HG02840 (cell line): ENCODE results near the gene ABL1.
"Not testable (repeated sequence)": the region's sequence is repeated elsewhere in the genome, so short reads cannot be mapped to it uniquely, and the experiment has no call there.

Experiments
- ATAC-seq: cut with Tn5 transposase; IDR thresholded peaks from one replicate; pipeline ENCODE4 v1.9.1; 2021; ENCODE audit warnings: mild to moderate bottlenecking, moderate library complexity, moderate number of reproducible peaks; ENCODE audit not compliant: unreplicated experiment, low FRiP score

Gene ABL1

GRCh38 chr9:130847306-130848217, 12.5 kb downstream of the ABL1 start:
- ATAC-seq = no peak

- not testable (repeated sequence) for ATAC-seq
Measured at GRCh38 chr9:130848514-130848913, 13.5 kb downstream of the ABL1 start.

DNA sequence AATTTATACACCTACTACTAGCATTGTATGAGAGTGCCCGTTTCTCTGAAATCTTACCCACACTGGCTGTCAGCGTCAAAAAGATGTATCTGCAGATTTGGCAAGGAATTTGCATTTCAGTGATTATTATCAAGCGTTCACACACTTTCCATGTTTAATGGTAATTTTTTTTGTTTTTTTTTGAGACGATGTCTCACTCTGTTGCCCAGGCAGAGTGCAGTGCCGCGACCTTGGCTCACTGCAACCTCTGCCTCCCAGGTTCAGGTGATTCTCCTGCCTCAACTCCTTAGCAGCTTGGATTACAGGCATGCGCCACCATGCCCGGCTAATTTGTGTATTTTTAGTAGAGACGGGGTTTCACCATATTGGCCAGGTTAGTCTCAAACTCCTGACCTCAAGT, 14.3 kb downstream of the ABL1 start:
- ATAC-seq = no peak

- ATAC-seq = no peak
Measured at GRCh38 chr9:130852801-130853200, 17.7 kb downstream of the ABL1 start.

DNA sequence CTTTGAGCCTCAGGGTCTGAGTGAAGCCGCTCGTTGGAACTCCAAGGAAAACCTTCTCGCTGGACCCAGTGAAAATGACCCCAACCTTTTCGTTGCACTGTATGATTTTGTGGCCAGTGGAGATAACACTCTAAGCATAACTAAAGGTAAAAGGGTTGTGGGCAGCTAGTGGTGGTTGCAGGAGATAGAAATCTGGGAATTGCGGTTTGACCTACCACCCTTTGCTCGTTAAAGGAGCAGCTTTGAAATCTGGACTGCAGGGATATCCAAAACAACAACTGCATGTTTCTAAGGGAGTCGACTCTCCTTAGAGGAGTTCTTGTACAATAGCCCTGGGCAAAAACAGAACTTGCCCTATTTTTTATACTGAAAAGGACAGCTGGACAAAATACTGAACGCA, 19.0 kb downstream of the ABL1 start:
- no peak for ATAC-seq

- ATAC-seq = no peak
Measured at GRCh38 chr9:130854835-130855234, 19.8 kb downstream of the ABL1 start.

DNA sequence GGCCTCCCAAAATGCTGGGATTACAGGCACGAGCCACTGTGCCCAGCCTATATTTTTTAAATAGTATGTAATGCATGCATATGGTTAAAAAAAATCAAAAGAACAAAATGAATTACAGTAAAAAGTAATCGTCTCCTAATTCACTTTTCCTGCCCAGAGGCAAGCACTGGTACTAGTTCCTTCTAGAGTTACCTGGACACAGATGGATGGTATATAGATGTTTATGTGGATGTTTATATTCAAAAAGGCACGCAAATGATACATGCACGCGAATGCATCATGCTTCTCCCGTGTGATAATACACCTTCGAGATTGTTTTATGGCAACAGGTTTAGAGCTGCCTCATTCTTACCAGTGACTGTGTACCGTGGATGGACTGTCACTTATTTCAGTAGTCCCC, 21.4 kb downstream of the ABL1 start:
- ATAC-seq = no peak

DNA sequence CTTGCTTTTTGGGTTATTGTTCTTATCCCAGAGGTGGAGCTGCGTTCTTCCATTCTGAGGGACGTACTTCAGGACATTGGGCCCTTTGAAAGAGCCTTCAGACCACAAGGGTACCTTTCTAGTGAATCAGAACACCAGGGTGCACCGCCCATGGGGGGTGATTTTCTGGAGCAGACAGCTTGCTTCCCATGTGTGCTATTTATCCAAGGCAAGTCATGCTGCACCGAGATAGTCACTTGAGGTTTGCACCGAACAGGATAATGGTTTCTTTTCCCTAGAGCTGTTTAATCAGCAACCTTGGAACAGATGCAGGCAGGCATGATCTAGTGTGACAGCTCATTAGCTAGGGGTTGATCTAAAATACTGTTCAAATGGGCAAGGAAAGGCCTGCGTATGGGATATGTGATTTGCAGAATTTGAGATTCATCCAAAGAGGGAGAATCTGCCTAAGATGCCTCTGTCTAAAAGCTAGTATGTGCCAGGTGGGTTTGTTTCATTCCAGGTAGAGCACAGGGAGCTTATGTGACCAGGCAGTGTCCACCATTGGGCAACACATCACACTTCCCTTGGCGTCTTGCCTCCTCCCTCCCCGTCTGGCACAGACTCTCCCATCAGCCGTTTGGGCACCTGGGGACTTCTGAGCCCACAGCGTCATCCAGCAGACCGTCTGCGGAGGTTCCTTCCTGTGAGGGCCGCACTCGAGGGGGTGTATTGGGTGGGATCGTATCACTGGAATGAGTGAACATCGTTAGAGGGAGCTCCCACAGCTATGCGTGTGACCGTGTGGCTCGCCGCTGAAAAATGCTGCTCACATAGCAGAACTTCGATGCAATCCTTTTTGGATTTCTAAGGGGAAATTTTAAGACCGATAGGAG, 23.0 kb downstream of the ABL1 start:
- no peak for ATAC-seq

- ATAC-seq = no peak
Measured at GRCh38 chr9:130858739-130859705, 24.0 kb downstream of the ABL1 start.

GRCh38 chr9:130860458-130861316, 25.6 kb downstream of the ABL1 start:
- no peak for ATAC-seq

GRCh38 chr9:130861372-130862180, 26.5 kb downstream of the ABL1 start:
- no peak for ATAC-seq

GRCh38 chr9:130862217-130862616, 27.2 kb downstream of the ABL1 start:
- no peak for ATAC-seq

GRCh38 chr9:130862747-130863146, 27.7 kb downstream of the ABL1 start:
- ATAC-seq = no peak

- ATAC-seq = no peak
Measured at GRCh38 chr9:130864541-130864940, 29.5 kb downstream of the ABL1 start.

- no peak for ATAC-seq
Measured at GRCh38 chr9:130865921-130866320, 30.9 kb downstream of the ABL1 start.

DNA sequence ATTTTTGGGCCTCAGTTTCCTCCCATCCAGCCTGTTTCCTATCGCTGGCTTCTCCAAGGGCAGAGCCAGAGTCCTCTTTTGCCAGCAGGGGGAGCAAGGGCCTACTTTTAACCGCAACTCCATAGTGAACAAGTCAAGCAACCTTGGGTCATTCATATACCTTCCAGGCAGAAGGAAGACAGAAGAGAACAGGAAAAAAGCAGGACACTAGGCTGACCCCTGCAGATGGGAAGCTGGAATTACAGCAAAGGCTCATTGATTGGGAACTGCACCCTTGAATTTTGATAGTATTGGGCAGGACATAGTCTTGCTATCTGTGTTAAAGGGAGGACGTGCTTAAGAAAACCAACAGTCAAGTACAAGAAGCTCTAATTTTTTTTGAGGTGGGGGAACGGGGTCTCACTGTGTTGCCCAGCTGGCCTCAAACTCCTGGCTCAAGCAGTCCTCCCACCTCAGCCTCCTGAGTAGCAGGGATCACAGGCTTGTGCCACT, 31.5 kb downstream of the ABL1 start:
- no peak for ATAC-seq

DNA sequence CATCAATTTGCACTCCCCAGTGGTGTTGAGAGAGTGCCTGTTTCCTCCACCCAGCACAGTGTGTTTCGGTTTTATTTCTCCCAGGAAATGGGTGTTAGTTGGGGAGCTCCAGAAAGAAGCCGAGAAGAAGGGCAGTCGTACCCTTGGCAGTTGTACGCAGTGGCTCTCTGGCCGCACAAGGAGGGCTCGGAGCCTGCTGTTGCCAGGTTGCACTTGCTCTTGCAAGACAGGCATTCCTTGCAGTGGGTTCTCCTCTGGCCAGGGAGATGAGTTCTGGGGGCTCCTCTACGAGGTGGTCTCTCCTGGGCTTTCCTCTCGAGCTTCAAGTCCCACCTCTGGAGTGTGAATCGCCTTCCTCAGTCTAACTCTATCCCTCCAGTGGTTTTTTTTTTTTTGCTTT, 32.5 kb downstream of the ABL1 start:
- ATAC-seq = no peak

DNA sequence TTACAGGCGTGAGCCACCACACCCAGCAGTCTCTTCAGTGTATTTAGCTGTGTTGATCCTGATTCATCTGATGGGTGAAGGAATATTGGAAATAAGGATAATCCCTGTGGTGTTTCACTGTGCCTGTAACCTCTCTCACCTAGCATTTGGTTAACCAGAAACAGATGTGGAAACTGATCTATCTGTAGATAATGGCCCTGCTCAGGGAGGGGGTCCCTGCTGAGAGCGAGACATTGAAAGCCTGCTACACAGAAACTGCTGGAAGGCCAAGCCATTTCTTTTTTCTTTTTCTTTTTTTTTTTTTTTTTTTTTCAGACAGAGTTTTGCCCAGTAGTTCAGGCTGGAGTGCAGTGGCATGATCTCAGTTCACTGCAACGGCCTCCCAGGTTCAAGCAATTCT, 33.2 kb downstream of the ABL1 start:
- no peak for ATAC-seq
